Right renal pelvis (tissue), 4 donors: Measurements from ENCODE around the gene PRDM15. TPM values are rescaled to one million over a fixed set of nuclear protein-coding genes. Genes with fewer than 3 reads are reported as not detected.

Experiments used
- DNase-seq, 4 donors: peaks; one replicate each; pipeline ENCODE4 v3.0.0-alpha.2; 2013; ENCODE audit warnings: low read depth in 4 of 4, low spot score in 3 of 4, missing footprints in 1 of 4
- polyA plus RNA-seq, 4 donors: library from polyadenylated mRNA; unstranded; fragments of 120-200 nt; gene quantifications; one replicate each; pipeline ENCODE4 v1.2.1, GENCODE V29; 2013; ENCODE audit not compliant: insufficient read length in 4 of 4

PRDM15 gene
- polyA plus RNA-seq, 4 donors = 5.6 to 6.4 (median 6.2) TPM

DNA sequence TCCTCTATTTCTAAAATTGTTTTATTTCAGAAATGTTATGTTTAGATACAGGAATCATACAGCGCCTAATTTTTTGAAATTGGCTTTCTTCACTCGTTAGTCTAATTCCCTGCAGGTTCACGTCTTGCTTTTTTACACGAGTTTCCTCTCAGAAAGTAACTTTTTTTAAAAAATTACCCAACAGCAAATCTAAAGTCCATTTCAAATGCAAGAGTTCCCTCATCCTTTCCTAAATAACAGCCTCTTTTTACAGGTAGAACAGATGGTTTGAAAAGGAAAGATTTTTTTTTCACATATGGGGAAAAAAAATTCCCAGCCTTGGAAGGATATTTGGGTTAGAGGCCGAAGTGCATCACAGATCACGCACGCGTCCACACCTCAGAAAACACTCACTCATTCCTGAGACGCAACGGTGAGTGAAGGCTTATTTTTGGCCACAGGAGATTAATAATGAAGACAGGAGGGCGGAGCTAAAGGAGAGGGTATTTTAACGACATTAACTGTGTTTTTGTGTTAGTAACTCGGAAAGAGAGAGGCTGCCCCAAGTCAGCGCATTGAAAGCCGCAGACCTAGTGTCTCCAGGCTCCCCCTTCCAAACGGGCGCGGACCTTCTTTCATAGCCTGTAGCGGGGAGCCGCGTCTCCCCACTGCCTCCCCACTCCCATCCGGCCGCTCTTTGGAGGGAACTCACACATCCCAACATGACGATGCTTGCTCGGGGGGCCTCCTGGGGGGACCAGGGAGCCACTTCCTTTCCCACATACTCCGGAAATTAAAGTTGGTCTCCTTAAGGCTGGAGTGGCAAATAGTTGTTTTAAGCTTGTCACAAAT, 111.3 kb downstream of the PRDM15 start:
- no peak for DNase-seq

DNA sequence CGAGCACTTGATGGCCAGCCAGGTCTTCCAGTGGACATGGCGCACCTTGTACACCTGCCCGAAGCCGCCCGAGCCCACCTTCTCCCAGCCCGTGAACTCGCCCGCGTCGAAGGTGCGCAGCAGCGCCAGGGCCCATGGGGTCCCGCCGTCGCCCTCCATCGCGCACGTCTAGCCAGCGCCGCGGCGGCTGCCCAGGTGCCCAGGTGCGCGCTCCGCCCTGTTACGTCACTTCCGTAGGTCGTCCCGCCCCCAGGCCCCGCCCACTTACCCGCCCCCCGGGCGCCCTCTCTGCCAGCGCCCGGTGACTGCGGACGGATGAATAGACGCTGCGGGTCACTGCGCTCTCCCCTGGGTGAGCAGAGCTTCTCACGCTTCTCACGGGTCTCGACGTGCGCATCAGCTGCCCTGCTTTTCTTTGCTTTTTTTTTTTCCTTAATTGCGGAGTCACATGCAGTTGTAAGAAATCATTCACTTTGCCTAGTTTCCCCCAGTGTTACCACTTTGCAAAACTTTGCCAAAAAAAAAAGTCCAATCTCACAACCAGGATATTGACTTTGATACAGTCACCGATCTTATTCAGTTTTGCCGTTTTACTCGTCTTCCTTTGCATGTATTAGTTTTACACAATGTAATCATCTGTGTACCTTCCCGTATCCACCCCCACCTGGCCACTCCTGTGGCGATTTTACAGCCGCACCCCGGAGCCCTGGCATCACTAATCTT, 112.1 kb downstream of the PRDM15 start, which contains the start of gene RIPK4:
RIPK4 (minus strand) TSS at position 170 of the 723 bp plus-strand sequence; CDS start at position 159, 11 bp downstream.
- DNase-seq = peak in 1 of 4 donors; percentile 68

DNA sequence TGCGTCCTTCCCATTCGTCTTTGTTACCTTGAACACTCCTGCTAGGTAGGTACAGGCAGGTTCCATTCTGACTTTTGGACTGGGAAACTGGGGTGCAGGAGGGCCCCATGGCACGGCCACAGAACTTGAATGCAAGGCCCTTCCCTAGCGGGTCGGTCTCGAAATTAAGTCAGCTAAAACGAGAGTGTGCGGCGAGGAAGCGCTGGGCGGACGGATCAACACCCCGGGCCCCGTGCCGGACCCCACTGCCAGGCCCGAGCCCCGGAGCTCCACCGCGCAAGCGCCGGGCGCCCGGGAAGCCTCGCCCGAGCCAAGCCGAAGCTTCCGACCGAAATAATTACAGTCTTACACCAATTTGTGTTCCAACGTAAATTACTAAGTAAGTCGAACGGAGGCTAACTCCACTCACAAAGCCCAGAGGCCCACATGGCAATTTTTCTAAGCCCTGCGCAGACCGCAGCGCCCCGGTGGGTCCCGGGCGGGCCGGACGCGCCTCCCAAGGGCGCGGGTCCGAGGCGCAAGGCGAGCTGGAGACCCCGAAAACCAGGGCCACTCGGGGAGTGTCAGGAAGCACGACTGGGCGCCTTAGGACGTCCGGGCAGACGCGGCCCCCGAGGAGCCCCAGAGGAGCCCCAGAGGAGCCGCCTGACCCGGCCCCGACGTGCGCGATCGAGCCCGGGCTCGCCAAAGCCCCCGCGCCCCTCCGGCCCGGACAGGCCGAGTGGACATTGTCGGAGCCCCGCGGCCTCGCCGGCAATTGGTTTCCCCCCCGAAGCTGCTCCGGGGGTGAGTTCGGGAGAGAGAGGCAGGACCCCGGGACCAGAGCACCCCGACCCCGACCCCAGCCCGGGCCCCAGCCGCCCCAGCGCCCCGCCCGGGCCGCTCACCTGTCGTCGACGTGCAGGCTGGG, 112.9 kb downstream of the PRDM15 start:
- DNase-seq = no peak

DNA sequence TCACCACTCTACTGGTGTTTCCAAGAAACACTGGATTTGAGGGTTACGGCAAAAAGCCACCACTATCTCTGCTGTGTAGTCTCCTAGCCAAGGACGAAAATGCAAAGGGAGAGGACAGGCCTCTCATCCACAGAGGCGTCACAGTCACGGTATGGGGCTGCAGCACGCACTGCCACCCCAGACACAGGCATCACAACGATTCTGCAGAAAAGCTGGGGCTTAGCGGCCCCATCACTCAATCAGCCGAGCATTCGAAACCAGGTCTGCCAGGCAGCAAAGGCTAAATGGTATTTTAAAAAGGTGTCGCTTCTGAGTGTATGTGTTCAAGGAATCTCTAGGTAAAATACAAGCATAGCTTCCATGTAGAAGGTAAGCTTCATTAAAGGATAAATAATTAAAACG, 113.7 kb downstream of the PRDM15 start:
- DNase-seq = no peak

DNA sequence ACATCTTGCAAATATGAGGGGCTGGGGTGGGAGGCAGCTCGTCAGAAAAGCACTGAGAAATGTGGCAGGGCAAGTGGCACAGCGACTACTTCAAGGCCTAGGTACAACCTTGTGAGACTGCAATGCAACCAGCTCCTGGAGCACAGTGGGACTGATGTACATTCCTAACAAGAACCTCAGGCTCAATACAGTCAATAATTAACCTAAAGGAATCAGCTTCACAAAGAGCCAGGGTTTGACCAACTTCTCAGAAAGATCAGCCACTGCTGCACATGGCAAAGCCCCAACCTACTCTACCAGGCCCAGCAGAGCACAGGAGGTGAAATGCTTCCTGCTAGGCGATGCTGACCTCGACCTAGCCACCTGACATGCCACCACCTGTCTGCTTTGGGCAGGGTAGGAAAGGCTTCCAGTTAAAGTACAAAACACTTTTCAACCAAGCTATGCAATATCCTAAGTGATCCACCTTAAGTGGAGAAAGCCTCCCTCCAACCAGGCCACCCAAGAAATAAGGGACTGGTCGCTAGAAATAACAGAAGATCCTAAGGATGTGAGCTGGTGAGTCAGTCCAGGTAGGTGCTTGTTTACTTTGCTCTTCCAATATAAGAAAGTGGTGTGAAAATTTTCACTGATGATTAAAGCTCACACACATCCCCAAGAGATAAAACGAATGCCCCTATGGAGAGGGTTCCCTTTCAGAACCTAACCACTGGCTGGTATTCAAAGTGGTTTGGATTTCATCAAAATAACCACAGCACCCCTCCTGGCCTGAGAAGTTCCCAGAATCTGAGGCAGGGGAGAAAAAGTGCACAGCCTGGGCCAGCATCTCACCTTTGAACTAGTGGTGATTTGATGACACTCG, 114.4 kb downstream of the PRDM15 start:
- DNase-seq = no peak

DNA sequence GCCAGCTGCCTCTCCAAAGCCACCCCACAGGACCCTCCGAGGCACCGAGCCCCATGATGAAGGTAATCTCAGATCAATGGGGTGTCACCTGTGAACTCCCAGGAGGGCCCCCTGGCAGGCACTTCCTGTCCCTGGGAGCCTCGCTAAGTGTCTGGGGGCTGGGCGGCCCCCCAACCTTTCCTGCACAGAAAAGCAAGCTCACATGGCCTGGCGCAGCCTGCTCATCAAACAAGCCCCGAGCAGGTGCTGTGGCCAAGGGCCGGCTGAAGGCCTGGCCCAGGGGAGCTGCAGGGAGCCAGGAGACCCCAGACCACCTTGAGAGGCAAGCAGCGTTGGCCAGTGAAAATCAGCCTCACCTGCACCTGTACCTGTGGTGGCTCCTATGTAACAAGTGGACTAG, 115.1 kb downstream of the PRDM15 start:
- DNase-seq = no peak

DNA sequence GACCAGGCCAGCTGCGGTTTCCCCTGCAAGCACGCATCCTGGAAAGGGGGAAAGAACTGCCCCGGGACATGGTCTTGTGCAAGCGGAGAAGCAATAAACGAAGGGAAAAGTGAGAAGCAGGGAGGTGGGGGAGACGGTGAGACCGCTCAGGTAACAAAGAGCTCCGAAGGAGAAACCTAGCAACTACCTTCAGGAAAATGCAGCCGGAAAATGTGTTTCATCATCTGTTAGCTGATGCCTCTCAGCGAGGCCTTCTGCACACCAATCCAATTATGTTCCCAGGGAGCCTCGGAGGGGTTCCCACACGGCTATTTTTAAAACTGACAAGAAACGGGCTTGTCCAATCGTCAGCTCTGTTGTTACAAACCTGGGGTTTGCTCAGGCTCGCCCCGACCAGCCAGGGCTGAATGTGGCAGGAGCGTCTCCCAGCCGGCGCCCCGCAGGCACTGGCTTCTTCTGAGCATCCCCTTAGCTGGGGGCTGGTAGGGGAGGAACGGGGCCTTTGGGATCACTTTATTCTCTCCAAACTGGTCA, 115.7 kb downstream of the PRDM15 start:
- DNase-seq = no peak

DNA sequence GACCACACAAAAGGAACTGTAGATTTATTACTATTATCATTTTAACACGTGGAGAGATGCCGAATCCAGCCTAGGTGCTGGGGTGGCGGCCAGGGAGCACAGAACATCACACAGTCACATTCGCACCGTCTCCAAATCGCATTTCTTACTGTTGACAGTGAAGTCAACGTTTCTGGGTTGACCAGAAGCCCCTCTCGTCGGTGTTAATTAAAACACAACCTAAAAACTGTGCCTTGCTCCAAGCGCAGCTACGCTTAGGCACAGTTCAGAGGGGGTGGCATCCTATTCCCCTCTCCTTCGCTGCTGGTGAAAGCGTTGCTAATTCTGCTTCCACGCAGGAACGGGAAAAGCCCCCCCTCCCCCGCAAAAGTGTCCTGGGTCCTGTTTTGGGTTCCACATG, 116.4 kb downstream of the PRDM15 start:
- no peak for DNase-seq

DNA sequence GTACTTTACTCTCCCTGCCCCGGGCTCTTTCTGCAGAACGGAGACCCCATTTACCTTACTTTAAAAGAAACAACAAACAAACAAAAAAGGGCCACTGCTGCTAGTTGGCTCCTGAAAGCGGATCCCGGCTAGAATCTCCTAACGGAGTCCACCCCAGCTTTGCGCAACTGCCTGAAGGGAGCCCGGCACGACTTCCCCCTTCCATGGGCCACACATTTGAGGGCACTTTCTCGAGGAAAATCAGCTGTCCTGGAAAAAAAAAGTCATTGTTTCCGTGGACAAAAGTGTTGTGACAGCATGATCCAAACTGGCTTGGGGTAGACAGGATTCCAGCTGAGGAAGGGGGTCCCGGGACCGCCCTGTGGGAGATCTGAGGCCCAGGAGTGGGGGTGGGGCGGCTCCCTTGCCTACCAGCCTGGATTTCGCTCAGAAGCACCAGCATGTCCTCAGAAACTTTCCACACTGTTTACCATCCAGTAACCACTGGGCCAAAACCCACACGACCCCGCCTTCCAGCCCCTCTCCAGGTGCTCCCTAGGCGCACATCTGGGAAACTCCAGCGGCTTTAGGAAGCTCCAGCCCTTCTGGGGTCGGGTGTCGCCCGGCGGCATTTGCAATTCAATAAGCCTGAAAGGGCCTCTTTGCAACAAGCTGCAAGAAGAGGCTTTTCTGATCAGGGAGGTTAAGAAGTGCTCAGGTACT, 117.1 kb downstream of the PRDM15 start:
- no peak for DNase-seq

DNA sequence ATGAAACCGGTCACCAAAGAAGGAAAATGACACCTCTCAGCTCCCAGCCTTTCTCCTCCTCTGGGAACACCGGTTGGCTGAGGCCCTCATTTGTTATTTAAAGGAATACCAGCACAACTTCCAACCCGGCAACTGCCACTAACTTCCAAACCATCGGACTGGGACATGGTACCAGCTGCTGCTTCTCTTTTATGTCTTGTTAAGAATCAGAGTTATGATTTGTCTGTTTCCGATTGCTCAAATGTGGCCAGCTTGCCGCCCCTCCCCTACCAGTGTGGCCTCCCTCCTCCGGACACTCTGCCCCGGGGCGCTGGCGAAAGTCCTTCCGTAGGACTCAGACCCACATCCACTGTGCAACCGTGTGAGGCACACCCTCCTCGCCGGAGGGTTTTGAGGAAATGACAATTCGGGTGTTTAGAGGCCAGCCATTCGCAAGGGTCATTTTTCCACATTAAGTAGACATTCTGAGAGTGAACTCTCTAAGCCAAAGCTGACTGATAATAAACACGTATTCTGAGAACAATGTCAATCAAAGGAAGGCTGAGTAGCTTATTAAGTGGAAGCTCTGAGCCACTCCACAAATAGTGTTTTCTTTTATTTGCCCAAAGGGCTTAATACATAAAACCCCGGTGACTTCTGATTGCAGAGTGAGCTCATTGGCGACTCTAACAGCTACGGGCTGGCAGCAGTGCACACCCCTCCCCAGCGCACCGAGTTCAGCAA, 117.8 kb downstream of the PRDM15 start:
- no peak for DNase-seq

DNA sequence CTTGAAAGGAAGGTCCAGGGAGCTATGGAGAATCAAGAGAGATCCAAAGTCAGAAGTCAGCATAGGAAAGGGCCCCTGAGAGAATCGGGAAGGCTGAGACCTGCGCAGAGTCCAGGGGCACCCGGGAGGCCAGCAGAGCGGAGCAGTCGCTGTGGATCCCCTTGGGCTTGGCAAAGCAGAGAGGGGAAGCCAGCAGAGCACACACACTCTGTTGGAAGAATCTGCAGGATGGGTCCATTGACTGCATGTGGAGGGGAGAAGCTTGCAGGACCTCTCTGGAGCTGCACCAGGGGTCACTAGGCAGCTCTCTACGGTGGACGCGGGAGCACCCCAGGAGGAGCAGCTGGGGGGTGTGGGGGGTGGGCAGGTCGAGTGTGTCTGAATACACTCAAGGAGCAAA, 118.7 kb downstream of the PRDM15 start:
- DNase-seq = no peak

DNA sequence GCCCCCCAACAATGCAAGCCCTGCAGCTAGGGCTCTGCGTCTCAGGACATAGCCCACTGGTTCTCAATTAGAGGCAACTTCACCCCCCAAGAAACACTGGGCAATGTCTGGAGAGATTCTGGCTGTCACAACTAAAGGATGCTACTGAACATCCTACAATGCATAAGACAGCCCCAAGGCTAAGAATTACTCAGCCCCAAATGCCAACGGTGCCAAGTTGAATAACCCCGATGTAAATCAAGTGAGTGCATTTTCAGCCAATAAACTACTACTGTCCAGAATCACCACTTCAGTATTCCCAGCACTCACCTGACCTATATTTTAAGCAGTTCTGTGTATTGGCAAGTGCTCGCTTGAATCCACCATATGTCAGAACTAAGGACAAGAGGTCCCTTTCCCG, 119.2 kb downstream of the PRDM15 start:
- no peak for DNase-seq

DNA sequence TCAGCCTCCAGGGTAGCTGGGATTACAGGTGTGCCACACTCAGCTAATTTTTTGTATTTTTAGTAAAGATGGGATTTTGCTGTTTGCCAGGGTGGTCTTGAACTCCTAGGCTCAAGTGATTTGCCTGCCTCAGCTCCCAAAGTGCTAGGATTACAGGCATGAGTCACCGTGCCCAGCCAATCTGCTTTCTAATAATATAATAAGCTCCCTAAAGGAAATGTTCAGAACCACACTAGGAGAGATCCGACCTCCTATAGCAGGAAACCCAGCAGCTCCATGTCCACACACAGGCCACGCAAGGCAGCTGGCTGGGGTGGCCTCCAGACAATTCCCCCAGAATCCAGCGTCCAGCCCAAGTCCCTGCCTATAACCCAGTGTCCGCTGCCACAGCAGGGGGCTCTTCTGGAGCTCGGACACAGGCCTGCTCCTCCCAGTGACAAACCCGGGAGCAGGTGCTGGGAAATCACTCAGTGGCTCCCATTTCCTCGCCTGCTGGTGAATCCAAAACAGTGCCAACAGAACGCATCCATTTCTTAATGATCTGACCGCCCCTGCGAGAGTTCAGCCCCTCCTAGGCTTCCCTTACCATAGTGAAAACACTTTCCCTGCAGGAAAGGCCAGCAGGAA, 119.8 kb downstream of the PRDM15 start:
- no peak for DNase-seq

DNA sequence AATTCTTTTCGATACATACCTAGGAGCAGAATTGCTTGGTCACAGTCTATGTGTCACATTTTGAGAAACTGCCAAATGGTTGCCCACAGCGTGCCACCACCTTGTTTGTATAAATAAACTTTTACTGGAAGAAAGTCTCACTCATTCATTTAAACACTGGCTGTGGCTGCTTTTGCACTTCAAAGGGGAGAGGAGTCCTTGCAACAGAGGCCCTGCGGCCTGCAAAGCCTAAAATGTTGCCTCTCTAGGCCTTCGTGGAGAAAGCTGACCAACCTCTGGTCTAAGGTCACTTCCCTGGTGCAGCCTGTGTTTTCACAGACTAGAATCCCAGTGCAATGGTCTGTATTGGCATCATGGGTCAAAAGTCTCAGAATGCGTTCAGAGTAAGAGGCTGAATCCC, 120.6 kb downstream of the PRDM15 start:
- no peak for DNase-seq

DNA sequence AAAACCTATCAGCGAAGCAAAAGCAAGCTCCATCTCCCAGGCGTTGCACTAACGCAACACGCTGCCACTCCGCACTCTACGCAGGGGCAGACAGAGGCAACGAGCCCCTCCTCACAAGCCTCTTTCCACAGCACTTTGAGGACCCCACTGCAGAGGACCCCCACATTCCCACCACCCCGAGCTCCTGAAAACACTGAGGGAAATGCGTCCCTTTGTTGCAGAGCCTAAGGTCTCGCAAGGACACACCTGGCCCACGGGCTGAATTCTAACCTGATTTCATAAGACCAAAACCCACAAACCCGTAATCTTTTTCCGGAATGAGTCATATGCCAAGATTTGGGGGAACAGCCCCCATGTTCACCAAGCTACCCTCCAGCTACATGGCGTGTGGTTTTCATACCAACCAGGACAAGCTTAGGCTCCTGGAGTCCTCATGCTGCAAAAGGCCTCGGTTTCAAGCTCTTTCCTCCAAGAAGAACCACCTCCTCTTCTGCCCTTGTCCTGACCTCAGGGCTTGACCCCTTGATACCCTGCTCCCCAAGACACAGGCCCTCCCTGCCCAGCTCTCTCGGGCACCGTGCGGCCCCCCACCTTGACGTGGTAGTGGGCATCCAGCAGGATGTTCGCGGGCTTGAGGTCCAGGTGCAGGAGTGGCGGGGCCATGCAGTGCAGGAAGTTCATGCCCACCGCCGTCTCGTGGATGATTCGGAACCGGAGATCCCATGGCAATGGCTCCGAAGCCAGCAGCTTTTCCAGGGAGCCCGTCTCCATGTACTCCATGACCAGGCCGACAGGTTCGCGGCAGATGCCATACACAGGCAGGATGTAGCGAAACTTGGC, 123.0 kb downstream of the PRDM15 start:
- DNase-seq = no peak

DNA sequence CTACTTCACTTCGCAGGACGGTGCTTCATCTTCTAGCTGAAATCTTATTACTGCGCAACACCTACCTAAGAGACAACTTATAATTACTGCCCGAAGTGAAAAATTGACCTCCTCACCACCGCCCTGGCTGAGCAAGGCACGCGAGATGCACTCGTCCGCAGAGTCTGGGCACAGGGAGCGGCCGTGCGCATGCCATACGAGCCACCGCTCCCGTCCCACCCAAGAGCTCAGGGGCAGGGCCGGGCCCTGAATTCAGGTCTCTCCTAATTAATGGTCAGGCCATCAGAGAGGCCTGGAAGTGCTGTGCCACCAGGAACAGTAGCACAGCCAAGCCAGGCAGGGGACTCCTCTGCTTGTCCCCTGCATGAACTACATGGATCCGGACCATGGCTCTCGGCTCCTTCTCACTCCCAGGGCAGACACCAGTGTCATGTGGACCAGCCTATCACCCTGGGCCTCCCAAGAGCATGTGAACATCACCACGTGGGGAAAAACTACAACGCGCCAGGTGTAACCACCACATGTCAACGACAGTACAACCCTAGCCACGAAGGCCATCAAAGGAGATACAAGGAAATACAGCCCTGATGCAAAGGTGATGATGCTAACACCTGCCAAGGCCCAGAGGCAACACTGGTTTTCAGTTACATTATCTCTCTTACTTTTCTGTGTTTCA, 123.7 kb downstream of the PRDM15 start:
- no peak for DNase-seq
